T-helper 1 cell (primary cell): ENCODE data around the gene BANF1.

Experiments used
- DNase-seq, 5 donors: peaks; one replicate each; pipeline ENCODE4 v3.0.0-alpha.2; 2012 to 2020
- total RNA-seq, 4 donors: gene quantifications; one replicate each; lab custom pipeline; 2026; lab: John Stamatoyannopoulos, UW

BANF1 gene
- 6.7 to 21.1 (median 12.1) reads per million in 4 donors for total RNA-seq

GRCh38 chr11:66001942-66002647 lies at the start of gene BANF1, which contains the start of gene EIF1AD:
TSS of gene BANF1 (plus strand) at chr11:66002503. CDS start at chr11:66003251, 748 bp downstream.
TSS of gene EIF1AD (minus strand) at chr11:66002157. CDS start at chr11:66000389, 1,768 bp downstream.
- peak; percentile 82 to 98 (median 87) for DNase-seq

DNA sequence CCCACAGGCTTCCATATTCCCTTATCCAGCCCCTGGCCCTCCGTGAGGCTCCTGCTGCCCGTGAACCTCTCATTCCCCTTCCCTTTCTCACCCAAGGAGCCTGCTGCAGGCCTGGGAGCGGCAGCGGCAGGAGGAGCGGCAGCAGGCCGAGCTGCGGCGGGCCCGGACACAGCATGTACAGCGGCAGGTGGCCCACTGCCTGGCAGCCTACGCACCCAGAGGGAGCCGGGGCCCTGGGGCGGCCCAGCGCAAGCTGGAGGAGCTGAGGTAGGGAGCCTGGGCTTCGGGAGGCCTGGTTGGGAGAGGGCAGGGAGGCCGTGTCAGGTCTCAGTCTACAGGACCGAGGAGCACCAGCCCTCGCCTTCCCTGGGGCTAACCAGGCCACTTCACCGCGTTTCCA lies 48.8 kb upstream of the BANF1 start:
- no peak for DNase-seq

DNA sequence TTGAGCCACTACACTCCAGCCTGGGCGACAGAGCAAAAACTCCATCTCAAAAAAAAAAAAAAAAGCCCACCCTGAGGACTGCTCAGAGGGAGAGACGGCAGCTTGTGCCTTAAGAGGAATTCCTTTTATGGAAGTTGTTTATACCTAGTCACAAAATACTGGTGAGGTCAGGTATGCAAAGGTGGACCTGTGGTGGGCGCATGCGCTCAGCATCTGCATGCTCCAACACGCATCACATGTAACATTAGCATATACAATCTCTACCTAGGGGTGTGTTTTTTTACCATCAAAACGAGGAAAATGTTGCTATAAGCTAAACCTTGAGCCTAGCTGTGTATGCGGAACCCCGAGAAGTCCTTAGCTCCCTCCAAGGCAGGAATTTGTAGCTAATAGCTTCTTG lies 47.5 kb upstream of the BANF1 start:
- no peak for DNase-seq

GRCh38 chr11:65958291-65958690 lies 44.0 kb upstream of the BANF1 start:
- no peak for DNase-seq

- no peak for DNase-seq
Measured at GRCh38 chr11:65958774-65959420, 43.4 kb upstream of the BANF1 start.

DNA sequence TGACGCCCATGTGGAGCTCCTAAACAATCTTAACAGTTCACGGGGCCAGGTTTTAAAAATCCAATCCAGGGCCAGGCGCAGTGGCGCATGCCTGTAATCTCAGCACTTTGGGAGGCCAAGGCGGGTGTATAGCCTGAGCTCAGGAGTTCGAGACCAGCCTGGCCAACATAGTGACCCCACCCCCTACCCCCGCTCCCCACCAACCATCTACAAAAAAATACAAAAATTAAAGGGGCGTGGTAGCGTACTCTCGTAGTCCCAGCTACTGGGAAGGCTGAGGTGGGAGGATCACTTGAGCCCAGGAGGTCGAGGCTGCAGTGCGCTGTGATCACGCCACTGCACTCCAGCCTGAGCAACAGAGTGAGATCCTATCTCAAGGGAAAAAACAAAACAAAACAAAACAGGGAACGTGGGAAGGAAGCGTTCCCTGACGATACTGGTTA lies 41.5 kb upstream of the BANF1 start:
- no peak for DNase-seq

DNA sequence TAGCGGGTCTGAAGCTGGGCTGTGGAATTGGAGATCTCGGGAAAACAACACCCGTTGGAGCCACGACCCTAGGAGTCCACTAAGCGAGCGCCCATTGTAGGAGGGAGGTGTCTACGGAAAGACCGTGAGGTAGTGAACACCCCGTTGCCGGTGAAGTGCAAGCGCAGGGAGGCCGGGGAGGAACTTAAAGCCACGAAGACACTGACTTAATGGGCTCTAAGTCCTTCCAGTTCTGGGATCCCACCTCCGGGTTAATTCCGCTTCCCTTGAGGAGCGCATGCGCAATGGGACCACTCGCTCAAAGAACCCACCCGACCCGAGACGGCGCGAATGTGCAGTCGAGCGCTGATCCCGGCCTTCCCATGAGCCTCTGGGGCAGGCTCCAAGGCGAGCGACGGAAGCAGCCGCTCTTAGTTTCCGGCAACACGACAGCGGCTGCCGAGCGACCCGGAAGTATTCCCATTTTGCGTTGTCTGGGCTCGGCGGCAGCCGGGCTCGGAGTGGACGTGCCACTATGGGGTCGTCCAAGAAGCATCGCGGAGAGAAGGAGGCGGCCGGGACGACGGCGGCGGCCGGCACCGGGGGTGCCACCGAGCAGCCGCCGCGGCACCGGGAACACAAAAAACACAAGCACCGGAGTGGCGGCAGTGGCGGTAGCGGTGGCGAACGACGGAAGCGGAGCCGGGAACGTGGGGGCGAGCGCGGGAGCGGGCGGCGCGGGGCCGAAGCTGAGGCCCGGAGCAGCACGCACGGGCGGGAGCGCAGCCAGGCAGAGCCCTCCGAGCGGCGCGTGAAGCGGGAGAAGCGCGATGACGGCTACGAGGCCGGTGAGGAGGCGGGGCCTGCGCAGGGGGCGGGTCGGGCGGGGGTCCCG lies 40.8 kb upstream of the BANF1 start, which contains the start of gene SART1:
Gene SART1 (plus strand): TSS at position 468 of the 874 bp plus-strand sequence. CDS start 47 bp downstream, at position 515.
- DNase-seq, result peak; percentile 94 to 97 (median 95)

DNA sequence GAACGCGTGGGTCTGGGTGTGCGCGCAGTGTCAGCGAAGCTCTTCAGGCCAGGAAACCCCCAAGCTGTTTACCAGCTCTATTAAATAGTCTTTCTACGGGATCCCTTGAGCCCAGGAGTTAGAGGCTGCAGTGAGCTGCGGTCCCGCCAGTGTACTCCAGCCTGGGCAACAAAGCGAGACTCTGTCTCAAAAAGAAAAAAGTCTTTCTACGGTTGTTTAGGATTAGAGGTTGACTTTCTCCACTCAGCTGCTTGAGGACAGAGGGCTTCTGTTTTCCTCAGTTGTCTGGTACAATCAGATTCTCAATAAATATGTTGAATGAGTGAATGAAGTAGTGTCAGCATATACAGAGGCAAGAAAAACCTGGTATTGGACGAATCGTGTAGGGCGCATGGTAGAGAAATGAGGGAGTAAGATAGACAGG lies 40.1 kb upstream of the BANF1 start:
- DNase-seq, result no peak

DNA sequence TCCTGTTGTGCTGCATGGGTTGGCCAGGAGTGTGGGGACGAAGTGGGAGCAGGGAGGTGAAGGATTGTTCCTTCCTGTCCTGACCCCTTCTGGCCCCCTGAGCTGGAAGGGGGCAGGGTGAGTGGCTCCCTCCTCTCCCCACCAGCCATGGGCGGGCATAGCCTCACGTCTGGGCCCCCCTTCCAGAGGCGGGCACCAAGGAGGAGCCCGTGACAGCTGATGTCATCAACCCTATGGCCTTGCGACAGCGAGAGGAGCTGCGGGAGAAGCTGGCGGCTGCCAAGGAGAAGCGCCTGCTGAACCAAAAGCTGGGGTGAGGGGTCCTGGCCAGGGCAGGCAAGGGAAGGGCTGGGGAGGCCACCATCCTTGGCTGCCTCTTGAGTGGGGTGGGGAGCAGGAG lies 37.4 kb upstream of the BANF1 start:
- DNase-seq, result no peak

- no peak for DNase-seq
Measured at GRCh38 chr11:65965986-65966762, 36.1 kb upstream of the BANF1 start.

DNA sequence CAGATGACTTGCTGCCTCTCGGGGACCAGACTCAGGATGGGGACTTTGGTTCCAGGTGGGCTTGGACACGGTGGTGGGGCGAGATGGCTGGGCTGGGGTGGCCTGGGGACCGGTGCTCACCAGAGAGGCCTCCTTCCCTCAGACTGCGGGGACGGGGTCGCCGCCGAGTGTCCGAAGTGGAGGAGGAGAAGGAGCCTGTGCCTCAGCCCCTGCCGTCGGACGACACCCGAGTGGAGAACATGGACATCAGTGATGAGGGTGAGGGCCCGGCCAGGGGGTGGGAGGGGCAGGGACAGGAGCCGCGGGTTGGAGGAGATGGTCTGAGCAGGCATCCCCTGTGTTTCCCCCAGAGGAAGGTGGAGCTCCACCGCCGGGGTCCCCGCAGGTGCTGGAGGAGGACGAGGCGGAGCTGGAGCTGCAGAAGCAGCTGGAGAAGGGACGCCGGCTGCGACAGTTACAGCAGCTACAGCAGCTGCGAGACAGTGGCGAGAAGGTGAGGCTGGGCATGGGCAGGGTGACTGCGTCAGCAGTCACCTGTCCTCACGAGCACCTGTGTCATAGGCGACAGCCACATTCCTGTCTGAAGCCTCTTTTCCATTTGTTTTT lies 34.9 kb upstream of the BANF1 start:
- no peak for DNase-seq

DNA sequence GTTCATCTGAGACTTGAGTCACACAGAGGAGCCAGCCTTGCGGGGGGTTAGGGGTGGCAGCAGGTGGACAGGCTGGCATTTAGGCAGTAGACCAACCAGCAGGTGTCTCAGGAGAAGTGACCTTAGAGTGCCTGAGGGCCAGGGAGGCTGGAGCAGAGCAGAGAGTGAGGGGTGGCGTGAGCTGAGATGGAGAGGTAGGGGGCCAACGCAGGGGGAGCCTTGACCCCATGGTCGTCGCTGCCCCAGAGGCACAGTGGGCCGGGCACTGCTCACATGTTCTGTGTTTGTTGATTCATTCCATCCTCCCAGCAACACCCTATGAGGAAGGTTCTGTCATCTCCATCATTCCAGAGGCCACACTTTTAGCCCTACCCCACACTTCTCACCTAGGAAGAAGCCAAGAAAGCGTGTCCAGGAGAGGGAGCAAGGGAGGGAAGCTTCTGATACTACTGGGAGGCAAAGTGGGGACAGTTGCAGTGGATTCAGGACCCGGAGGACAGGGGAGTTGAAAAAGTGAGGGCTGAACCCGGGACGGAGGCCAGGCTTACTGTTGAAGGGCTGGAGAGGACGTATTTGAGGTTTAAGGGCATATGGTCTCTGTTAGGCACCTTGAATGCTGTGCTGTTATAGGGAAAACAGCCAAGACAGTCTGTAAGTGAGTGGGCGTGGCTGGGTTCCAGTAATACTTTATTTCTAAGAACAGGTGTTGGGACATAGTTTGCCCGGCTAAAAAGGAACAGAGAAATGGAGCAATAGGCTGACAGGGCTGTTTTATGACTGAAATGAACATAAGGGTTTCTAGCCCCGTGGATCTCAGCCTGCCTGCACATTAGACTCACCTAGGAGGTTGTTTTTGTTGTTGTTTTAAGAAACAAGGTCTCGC lies 33.5 kb upstream of the BANF1 start:
- DNase-seq, result no peak

- no peak for DNase-seq
Measured at GRCh38 chr11:65972116-65972515, 30.2 kb upstream of the BANF1 start.

DNA sequence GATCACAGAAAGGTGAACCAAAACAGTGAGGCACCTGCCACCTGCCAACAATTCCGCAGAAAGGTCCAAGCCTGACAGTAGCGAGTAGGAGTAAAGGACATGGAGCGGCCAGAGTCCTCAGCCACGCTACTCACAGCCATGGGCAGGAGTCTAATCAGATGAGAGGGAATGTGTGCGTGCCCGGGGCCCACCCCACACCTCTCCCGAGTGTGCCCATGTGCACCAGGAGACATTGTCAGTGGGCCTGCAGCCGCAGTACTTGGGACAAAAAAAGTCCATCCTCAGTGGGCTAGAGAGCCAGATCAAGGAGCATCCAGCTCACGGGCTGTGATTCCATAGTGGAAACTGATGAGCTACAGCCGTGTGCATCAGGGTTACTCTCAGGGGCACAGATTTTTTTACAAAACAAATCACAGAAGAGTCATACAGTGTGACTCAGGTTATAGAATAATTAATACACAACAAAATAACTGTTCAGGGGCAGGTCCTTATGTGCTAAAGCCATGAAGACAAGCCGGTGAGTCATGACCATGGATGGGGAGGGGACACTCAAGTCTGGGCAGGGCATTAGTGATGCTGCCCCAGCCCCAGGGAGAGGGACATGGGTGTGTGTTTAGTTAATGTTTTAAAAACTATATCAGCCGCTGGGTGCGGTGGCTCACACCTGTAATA lies 28.7 kb upstream of the BANF1 start:
- DNase-seq, result no peak

DNA sequence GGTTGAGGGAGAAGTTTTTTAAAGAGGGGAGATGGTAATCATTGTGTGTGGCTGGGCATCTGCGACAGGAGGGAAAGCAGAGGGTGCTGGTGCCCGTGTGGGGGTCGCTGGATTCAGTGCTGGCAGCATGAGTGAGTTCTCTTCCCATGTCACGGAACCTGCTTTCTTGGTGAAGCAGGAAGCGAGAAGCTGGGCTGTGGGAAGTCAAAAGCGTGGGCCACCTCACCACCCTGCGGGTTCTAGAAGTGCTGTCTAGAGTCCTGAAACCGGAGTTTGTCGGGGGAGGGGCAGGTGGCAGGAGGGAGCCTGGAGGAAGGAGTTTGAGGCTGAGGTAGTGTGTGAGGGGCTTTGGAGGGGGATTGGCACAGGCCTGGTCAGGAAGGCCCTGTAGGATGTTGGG lies 26.5 kb upstream of the BANF1 start:
- DNase-seq, result no peak

DNA sequence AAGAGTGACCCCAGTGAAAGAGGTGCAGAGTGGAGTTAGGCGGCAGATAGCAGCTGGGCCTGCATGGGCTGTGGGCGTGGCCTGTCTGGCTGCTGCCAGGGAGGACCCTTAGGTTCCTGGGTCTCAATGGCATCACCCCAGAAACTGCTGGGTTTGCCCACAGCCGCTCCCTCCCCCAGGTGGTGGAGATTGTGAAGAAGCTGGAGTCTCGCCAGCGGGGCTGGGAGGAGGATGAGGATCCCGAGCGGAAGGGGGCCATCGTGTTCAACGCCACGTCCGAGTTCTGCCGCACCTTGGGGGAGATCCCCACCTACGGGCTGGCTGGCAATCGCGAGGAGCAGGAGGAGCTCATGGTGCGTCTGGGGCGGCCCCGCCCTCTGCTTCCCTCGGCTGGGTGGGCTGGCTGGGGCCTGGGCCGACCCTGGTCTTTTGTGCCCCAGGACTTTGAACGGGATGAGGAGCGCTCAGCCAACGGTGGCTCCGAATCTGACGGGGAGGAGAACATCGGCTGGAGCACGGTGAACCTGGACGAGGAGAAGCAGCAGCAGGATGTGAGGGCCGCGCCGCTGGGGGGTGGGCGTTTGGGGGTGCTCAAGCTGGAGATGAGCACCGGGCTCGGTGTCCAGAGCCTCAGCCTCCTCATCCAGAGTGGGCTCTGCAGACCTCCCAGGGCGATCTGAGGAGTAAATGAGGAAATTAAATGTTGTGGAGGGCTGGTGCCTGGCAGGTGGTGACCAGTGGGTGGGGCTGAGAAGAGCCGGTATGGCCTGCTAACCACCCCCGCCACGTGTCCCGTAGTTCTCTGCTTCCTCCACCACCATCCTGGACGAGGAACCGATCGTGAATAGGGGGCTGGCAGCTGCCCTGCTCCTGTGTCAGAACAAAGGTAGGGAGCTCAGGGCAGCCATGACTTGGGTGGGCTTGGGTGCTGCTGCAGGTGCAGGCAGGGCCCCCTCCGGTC lies 25.8 kb upstream of the BANF1 start:
- no peak for DNase-seq

DNA sequence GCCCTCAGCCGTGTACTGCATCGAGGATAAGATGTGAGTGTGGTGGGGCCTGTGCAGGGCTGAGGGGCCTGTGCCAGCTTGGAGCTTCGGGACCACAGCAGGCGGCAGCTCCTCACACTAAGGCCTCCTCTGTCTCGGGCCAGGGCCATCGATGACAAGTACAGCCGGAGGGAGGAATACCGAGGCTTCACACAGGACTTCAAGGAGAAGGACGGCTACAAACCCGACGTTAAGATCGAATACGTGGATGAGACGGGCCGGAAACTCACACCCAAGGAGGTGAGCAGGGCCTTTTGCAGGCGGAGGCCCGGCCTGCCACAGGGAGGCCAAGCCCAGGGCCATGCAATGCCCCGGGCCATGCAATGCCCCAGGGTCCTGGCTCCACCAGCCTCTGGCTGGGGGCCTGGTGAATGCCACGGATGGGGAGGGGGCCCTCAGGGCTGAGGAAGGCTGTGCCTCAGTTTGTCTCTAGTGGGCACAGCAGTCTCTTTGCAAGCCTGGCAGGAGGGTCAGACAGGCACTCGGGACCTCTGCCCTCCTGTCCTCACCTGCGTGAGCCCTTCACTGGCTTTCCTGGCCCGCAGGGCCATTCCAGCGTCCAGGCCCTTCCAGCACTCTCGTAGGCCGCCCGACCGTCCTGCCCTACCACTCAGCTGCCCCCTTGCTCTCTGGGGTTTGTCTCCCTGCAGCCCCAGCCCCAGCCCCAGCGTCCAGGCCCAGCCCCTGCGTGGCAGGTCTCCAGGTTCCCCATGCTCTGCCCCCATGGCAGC lies 24.5 kb upstream of the BANF1 start:
- no peak for DNase-seq
